Measurements from ENCODE around the gene PARD3. TPM values are rescaled to one million over a fixed set of nuclear protein-coding genes. Genes with fewer than 3 reads are reported as not detected.

The PARD3 gene
- total and polyA plus RNA-seq, 3 donors from 2014 or later: 31.8 to 59.5 (median 49.5) TPM

GRCh38 chr10:34644224-34644623, 170.9 kb downstream of the PARD3 start:
- Histone ChIP-seq H3K27ac (no peak overlapping the region), H3K36me3 (ENCODE audit: low read depth, missing control alignments) (no peaks in the 10 kb centered on the region), H3K4me3 (no peak overlapping the region), H3K9me3 (no peaks in the 10 kb centered on the region), H3K27me3 (no peaks in the 10 kb centered on the region), H3K4me1 (no peaks in the 10 kb centered on the region)
- WGBS, 2 donors: 73 to 77% methylated on average over 3 of the region's 3 CpGs
- intact Hi-C loops (cut with DNase I; ENCODE audit: low total_unique reads): no loop called here
- DNase-seq: no peak
- TF ChIP-seq, protein P1, sequence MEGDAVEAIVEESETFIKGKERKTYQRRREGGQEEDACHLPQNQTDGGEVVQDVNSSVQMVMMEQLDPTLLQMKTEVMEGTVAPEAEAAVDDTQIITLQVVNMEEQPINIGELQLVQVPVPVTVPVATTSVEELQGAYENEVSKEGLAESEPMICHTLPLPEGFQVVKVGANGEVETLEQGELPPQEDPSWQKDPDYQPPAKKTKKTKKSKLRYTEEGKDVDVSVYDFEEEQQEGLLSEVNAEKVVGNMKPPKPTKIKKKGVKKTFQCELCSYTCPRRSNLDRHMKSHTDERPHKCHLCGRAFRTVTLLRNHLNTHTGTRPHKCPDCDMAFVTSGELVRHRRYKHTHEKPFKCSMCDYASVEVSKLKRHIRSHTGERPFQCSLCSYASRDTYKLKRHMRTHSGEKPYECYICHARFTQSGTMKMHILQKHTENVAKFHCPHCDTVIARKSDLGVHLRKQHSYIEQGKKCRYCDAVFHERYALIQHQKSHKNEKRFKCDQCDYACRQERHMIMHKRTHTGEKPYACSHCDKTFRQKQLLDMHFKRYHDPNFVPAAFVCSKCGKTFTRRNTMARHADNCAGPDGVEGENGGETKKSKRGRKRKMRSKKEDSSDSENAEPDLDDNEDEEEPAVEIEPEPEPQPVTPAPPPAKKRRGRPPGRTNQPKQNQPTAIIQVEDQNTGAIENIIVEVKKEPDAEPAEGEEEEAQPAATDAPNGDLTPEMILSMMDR (IDR thresholded peaks at IDR 0.05): no peak
- no peak for TF ChIP-seq POLR2A (IDR thresholded peaks at IDR 0.05)

DNA sequence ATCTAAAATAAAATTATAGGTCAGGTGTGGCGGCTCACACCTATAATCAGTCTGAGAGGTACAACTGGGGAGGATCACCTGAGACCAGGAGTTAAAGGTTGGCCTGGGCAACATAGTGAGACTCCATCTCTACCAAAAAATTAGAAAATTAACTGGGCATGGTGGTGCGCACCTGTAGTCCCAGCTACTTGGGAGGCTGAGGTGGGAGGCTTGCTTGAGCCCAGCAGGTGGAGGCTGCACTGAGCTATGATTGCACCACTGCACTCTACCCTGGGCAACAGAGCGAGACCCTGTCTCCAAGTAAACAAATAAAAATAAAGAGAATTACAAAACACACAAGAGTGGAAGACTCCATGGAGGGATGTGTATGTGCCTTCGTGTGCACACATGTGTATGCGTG, 171.5 kb downstream of the PARD3 start:
- H3K9me3 ChIP-seq: no peaks in the 10 kb centered on the region
- no peak for TF ChIP-seq POLR2A (IDR thresholded peaks at IDR 0.05)
- TF ChIP-seq, protein P1 (IDR thresholded peaks at IDR 0.05): no peak
- no peak overlapping the region for H3K4me3 ChIP-seq
- 87 to 95% methylated on average over 5 of the region's 5 CpGs for WGBS, 2 donors
- no peak overlapping the region for H3K27ac ChIP-seq
- no peaks in the 10 kb centered on the region for H3K36me3 ChIP-seq (ENCODE audit: low read depth, missing control alignments)
- intact Hi-C loops (cut with DNase I; ENCODE audit: low total_unique reads): no loop called here
- H3K4me1 ChIP-seq: no peaks in the 10 kb centered on the region
- DNase-seq: no peak
- H3K27me3 ChIP-seq: no peaks in the 10 kb centered on the region

DNA sequence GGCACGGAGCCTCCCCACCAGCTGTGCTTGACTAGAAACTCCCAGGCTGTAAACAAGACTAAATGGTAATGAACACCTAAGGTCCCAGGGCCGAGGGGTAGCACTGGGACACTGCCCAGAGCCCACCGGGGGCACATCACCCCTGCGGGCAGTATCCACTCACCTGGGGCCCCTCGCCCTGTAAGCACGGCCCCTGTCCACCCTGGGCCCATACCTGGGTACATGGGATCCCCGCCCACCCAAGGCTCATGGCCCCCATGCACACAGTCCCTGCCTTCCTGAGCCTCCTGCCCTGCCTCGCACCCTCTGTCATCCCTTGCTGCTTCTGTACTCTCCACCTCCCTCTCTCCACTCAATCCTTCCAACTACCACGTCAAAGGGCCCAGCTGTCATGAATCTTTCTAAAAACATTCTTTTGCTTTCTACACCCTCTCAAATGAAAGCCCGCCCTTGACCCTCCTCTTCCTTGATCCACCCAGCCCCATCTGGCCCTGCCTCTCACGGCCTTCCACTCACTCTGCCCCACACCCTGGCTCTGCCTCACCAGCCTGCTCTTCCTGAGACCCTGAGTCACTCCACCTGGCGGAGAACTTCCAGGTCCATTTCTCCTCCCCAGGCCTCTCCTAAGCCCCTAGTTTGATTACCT, 173.1 kb downstream of the PARD3 start:
- 90 to 93% methylated on average over 12 of the region's 12 CpGs for WGBS, 2 donors

GRCh38 chr10:34641147-34641912, 173.8 kb downstream of the PARD3 start:
- Histone ChIP-seq H3K36me3 (ENCODE audit: low read depth, missing control alignments) (no peaks in the 10 kb centered on the region), H3K4me3 (no peak overlapping the region), H3K27ac (no peak overlapping the region), H3K9me3 (no peaks in the 10 kb centered on the region), H3K27me3 (no peaks in the 10 kb centered on the region), H3K4me1 (peaks cover 5% of the 10 kb centered on the region)
- 88 to 91% methylated on average over 14 to 18 of the region's 18 CpGs for WGBS, 2 donors
- TF ChIP-seq POLR2A (IDR thresholded peaks at IDR 0.05): no peak
- TF ChIP-seq, protein P1 (IDR thresholded peaks at IDR 0.05): no peak
- intact Hi-C loops (cut with DNase I; ENCODE audit: low total_unique reads): no loop called here
- no peak for DNase-seq

More for the DNA sequence above, 173.1 kb downstream of the PARD3 start:
- Histone ChIP-seq H3K4me3 (no peak overlapping the region), H3K36me3 (ENCODE audit: low read depth, missing control alignments) (no peaks in the 10 kb centered on the region), H3K27me3 (no peaks in the 10 kb centered on the region), H3K27ac (no peak overlapping the region), H3K9me3 (no peaks in the 10 kb centered on the region), H3K4me1 (peaks cover 5% of the 10 kb centered on the region)
- DNase-seq: no peak
- TF ChIP-seq, protein P1 (IDR thresholded peaks at IDR 0.05): no peak
- TF ChIP-seq POLR2A (IDR thresholded peaks at IDR 0.05): no peak
- intact Hi-C loops (cut with DNase I; ENCODE audit: low total_unique reads): no loop called here
